SKM-1 (cell line): ENCODE results near the gene PLA2G4D.

Source experiments
- DNase-seq: peaks from one replicate; lab custom pipeline; 2025; ENCODE audit not compliant: unreplicated experiment; lab: John Stamatoyannopoulos, UW

PLA2G4D gene

DNA sequence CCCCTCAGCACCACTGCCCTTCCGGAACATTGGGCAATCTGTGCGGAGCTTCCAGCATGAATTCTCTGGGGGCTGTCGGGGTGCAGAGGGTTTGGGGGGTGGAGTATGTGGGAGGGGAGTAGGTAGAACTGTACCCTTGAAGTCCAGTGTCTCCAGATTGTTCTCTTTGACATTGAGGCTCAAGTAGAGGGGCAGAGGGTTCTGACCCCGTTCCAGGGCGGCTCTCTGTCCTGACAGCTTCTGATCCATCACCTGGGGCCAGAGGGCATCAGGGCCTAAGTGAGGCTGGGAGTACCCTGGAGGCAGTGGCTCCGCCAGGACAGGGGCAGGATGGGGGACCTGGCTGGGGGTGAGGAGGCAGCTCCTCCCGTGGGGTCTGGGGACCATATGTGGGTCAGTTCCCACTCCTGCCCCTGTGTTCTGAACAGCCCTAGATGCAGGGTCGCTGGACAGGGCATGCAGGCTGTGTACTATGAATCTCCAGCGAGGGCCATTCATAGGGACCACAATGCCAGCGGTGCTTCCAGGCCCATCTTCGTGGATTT lies 22.1 kb downstream of the PLA2G4D start:
- no peak for DNase-seq

DNA sequence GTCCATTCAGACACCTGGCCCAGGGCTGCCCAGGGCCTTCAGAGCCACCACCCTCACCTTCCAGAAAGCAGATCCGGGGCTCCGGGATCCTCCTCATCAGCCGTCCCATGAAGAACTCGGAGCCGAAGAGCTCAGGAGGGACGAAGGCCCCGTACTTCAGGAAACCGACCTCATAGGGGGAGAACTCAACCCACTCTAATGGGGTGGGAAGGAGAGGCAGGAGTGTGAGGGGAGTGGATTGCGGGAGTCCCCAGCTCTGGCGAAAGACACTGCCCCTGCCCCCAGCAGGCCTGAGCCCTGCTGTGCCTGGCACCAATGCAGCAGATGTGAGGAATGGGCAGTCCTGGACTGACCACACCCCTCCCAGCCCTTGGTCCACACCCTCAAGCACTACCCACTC lies 22.6 kb downstream of the PLA2G4D start:
- DNase-seq: no peak

GRCh38 chr15:42070976-42071350 lies 23.4 kb downstream of the PLA2G4D start:
- DNase-seq: no peak

- DNase-seq: no peak
These were observed 23.9 kb downstream of the PLA2G4D start for GRCh38 chr15:42070279-42070975.

DNA sequence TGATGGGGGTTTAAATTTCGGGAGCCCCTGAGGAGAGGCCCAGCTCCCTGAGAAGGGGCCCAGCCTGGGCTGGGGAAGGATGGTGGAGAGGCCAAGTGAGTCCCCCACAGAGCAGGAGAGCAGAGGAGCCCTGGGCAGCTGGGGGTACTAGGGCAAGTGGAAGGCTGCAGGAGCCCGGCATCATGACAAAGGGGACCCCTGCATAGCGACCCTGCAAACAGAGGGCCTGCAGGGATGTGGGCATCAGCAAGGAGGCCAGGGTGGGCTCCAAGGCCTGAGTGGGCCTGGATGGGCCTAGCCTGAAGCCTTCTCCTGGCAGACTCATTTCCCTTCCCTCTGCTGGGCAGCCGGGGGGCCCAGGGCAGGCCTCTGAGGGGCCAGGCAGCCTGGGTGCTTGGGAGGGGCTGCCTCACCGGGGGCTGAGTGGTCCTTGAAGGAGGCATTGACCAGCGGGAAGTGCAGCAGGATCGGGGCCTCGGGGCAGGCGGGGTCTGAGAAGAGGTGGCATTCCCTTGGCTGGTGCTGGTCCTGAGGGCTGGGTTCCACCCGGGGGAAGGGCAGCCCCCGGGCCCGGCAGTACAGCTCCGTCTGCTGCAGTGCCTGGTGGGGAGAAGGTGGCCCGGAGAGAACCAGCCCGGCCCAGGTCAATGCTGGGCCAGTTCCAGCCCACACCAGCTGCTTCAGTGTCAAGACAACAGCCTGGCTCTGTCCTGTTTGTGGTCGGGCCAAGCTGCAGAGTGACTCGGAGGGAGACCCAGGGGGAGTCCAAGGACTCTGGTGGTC lies 24.7 kb downstream of the PLA2G4D start:
- DNase-seq: no peak

GRCh38 chr15:42069025-42069424 lies 25.3 kb downstream of the PLA2G4D start:
- DNase-seq: no peak

- DNase-seq: no peak
These were observed 25.8 kb downstream of the PLA2G4D start for GRCh38 chr15:42068601-42069000.

DNA sequence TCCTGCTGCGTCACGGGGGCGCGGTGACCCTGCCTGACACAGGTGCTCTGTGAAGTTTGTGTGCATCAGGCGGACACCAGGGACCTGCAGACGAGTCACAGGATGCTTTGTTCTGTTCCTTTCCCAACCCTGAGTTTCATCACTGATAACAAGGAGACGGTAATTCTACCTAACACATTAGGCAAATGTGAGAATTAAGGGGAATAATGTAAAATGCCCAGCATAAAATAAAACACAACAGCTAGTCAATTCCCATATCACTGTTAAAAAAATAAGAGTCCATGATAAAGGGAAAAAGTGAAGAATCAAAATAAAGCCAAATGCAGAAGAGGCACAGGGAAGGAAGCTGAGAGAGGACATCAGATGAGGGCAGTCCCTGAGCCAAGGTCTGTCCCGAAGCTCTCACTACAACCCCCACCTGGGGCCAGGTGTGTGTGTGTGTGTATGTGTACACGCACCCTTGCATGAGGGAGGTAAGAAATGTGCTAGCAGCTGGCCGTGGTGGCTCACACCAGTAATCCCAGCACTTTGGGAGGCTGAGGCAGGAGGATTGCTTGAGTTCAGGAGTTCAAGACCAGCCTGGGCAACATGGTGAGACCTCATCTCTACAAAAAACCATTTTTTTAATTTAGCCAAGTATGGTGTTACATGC lies 27.5 kb downstream of the PLA2G4D start:
- no peak for DNase-seq

GRCh38 chr15:42065468-42065867 lies 28.9 kb downstream of the PLA2G4D start:
- no peak for DNase-seq

DNA sequence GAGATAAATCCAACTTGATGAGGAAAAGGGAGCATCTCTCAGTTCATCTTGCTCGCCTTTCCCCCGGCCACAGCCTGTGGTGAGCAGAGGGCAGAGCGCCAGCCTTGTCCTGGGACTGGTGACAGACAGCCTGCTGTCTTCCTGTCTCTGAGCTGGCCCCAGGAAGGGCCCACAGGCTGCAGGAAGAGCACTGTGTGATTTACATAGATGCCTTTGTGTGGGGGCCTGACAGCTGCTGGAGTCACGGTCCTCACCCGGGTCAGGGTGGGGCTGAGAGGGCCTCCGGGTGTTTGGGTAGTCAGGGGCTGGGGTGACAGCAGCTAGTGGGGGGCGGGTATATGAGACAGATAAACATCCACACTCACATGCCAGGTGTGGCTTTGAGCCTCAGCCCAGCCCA lies 29.3 kb downstream of the PLA2G4D start:
- no peak for DNase-seq

GRCh38 chr15:42064271-42064670 lies 30.1 kb downstream of the PLA2G4D start:
- DNase-seq: no peak

- DNase-seq: no peak
These were observed 31.1 kb downstream of the PLA2G4D start for GRCh38 chr15:42063122-42063848.

DNA sequence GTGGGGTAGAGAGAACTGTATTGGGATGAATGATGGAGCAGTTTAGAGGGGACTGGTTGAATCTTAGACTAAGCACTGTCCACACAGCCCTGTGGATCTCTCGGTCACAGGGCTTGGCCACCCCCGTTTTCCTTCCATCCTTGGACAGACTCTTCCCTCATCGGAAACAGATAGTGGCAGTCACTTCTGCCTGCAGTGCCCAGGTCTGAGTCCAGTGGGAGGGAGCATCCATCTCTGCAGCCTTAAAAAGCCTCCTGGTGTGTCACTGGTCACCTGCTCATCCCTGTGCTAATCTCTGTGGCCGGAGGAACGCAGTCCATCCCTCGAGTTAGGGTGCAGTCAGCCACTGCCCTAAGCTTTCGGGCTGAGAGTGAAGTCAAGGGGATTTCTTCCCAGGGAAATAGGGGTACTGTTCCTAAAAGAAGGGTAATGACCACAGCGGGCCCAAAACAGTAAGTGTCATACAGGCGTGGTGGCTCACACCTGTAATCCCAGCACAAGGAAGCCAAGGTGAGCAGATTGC lies 32.0 kb downstream of the PLA2G4D start:
- DNase-seq: no peak

GRCh38 chr15:42060797-42061196 lies 33.6 kb downstream of the PLA2G4D start:
- DNase-seq: no peak

- no peak for DNase-seq
These were observed 33.9 kb downstream of the PLA2G4D start for GRCh38 chr15:42060477-42060763.

DNA sequence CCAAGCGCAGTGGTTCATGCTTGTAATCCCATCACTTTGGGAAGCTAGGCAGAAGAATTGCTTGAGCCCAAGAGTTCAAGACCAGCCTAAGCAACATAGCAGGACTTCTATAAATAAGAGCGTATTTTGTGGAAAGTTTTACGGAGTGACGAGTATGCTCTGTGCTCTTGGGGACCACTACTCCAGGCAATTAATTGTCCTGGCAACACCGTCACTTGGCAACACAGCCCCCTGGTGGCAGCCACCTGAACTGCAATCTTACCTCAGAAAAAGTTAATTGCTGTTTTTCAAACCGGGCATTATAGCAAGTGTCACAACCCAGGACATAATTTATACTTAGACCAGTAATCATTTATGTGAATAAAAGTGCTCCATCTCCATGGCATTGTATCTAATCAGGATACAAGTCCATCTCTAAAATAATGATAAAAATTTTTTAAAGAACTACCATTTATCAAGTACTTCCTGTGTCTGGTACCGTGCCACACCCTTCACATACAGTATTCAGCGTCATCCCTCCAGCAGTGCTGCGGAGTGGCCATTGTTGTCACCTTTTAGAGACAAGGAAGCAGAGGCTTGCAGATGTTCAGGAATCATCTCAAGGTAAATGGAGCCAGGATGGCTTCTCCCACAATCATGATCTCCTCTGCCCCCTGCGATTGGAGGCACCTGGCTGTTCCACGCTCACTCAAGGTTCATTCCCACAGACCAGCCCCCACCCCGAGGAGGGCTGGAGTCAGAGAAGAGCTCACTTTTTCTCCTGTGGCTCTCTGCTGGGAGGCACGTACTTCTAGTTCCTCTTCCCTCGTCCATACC lies 34.5 kb downstream of the PLA2G4D start:
- peak; percentile 15 for DNase-seq

GRCh38 chr15:42058791-42059190 lies 35.6 kb downstream of the PLA2G4D start:
- no peak for DNase-seq

DNA sequence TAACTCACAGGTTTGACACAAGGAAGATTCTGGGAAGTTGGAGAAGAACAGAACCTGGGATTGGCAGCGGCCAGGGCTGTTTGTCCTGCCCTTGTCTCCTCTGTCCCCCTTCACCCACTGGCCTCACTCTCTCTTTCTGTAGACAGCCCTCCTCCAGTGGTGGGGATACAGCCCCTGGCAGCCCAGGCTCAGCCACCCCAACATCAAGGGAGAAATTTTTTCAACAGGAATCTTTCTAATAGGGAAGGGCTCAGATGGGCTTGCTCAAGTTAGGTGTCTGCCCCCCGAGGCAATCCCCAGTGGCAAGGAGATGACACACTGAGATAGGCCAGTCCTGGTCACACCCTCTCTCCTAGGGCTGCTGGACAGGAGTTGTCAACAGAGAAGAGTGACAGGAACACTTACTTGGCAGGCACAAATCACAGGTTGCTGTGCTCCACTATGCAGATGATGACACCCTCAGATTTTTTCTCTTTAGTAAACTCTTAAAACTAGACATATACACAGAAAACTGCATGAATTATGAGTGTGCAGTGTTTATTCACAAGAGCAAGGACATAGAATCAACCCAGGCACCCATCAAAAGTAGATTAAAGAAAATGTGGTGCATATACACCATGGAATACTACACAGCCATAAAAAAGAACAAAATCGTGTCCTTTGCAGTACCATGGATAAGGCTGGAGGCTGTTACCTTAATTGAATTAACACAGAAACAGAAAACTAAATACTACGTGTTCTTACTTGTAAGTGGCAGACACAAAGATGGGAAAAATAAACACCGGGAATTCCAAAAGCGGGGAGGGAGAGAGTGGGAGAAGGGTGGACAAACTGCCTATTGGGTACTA lies 36.3 kb downstream of the PLA2G4D start:
- no peak for DNase-seq
